Panc1 (cell line): ENCODE results near the gene RIN2. TPM values are rescaled to one million over a fixed set of nuclear protein-coding genes. Genes with fewer than 3 reads are reported as not detected.

Experiments used
- ATAC-seq: fragments of 200-7000 bp; cut with Tn5 transposase; 2 replicates; pipeline ENCODE4 v1.9.1; 2020; ENCODE audit warnings: mild to moderate bottlenecking, moderate library complexity
- BruUV-seq: library from RNA; stranded (reverse); fragments of 400-500 nt; replicated peaks from 2 replicates; lab custom pipeline; 2021; lab: Mats Ljungman, UMichigan
- CTCF ChIA-PET: fragments of 300-600 bp; sonication (Branson Sonifier 250); formaldehyde crosslinking; loops from one replicate; lab custom pipeline; 2022; ENCODE audit warnings: antibody characterized with exemption; lab: Charles Lee
- POLR2A ChIA-PET: fragments of 300-600 bp; sonication (Branson Sonifier 250); formaldehyde crosslinking; loops from one replicate; lab custom pipeline; 2022; ENCODE audit warnings: antibody characterized with exemption; lab: Charles Lee
- DNase-seq: peaks from one replicate; pipeline ENCODE4 v3.0.0-alpha.2; 2010; ENCODE audit warnings: low read depth, low spot score
- H3K27ac ChIP-seq: 2 replicates; pipeline ENCODE4 v1.5.1; 2011; ENCODE audit warnings: mild to moderate bottlenecking, low read length, inconsistent platforms
- H3K27me3 ChIP-seq: fragments of 200-500 bp; sonication (Bioruptor generic); 2 replicates; pipeline ENCODE4 v1.6.0; 2014; ENCODE audit warnings: low read length, inconsistent platforms; ENCODE audit not compliant: control insufficient read depth, insufficient read depth
- H3K36me3 ChIP-seq: fragments of 200-500 bp; sonication (Bioruptor generic); 2 replicates; pipeline ENCODE4 v1.5.1; 2014; ENCODE audit warnings: inconsistent platforms, mild to moderate bottlenecking, low read length, moderate library complexity; ENCODE audit not compliant: control insufficient read depth, insufficient read depth
- H3K4me1 ChIP-seq: 2 replicates; pipeline ENCODE4 v1.5.1; 2011; ENCODE audit warnings: inconsistent platforms, mild to moderate bottlenecking, low read length, moderate library complexity; ENCODE audit not compliant: control insufficient read depth, insufficient read depth
- H3K4me3 ChIP-seq, 2 experiments: 2 replicates each; pipeline ENCODE4 v1.5.1; 2011 to 2012; ENCODE audit warnings: low read depth in 2 of 2, low read length in 2 of 2, mild to moderate bottlenecking in 2 of 2, inconsistent platforms in 1 of 2, moderate library complexity in 1 of 2
- H3K9me3 ChIP-seq: fragments of 200-500 bp; sonication (Bioruptor generic); 2 replicates; pipeline ENCODE4 v1.5.1; 2014; ENCODE audit warnings: low read depth, mild to moderate bottlenecking, inconsistent platforms, low read length, moderate library complexity; ENCODE audit not compliant: control insufficient read depth, insufficient read depth
- CTCF ChIP-seq: fragments of 450-650 bp; IDR thresholded peaks from 2 replicates; pipeline ENCODE4 v1.5.1; 2017; ENCODE audit warnings: mild to moderate bottlenecking
- POLR2AphosphoS5 ChIP-seq: IDR thresholded peaks from 2 replicates; pipeline ENCODE4 v1.6.1; 2012; ENCODE audit warnings: mild to moderate bottlenecking, low read depth, low read length, moderate library complexity
- REST ChIP-seq, 2 experiments: IDR thresholded peaks; 2 replicates each; pipeline ENCODE4 v1.6.1; 2011 to 2012; ENCODE audit warnings: low read depth in 2 of 2, control low read depth in 1 of 2, low read length in 1 of 2, mild to moderate bottlenecking in 1 of 2, moderate library complexity in 1 of 2; ENCODE audit not compliant: insufficient read depth in 1 of 2
- SIN3A ChIP-seq: IDR thresholded peaks from 2 replicates; pipeline ENCODE4 v1.6.1; 2012; ENCODE audit warnings: low read depth, mild to moderate bottlenecking, low read length, moderate library complexity, borderline replicate concordance; ENCODE audit not compliant: insufficient read depth
- TCF7L2 ChIP-seq: IDR thresholded peaks from 2 replicates; pipeline ENCODE4 v1.6.1; 2011; ENCODE audit warnings: mild to moderate bottlenecking, low read depth, low read length, inconsistent platforms
- in situ Hi-C: cut with HindIII; loops from 2 replicates; pipeline ENCODE4 v1.10.0; 2016; ENCODE audit warnings: low sequenced_read_pairs, low pct_unique_long_range_greater_than_20kb
- intact Hi-C: fragments of 100-400 bp; cut with micrococcal nuclease; formaldehyde crosslinking; loops from one replicate; pipeline ENCODE4 v1.10.0; 2022; ENCODE audit not compliant: unreplicated experiment
- total RNA-seq: library from RNA; stranded (reverse); gene quantifications from one replicate; pipeline ENCODE4 v1.2.1, GENCODE V29; 2021; ENCODE audit not compliant: unreplicated experiment

Gene RIN2
- total RNA-seq, 1 experiment from 2014 or later: 25.0 TPM

- in situ Hi-C loops (no loop called here), intact Hi-C loops (no loop called here)
- Histone ChIP-seq H3K4me3 (no peak overlapping the region), H3K27me3 (no peaks in the 10 kb centered on the region), H3K36me3 (no peaks in the 10 kb centered on the region), H3K4me1 (no peaks in the 10 kb centered on the region), H3K27ac (no peak overlapping the region), H3K9me3 (peaks cover 4% of the 10 kb centered on the region; the same call in 1 of the 2 replicates)
- no TSS peak for BruUV-seq
- ATAC-seq: no peak
- TF ChIP-seq TCF7L2: no peak
- no peak for TF ChIP-seq SIN3A
- no peak for TF ChIP-seq POLR2AphosphoS5
- TF ChIP-seq CTCF: no peak
- no peak for TF ChIP-seq REST (IDR thresholded peaks at IDR 0.05; ENCODE audit: insufficient read depth in 1 of 2, low read depth in 2 of 2, low read length in 1 of 2)
- ChIA-PET CTCF (no interaction called here), POLR2A (interaction anchor here (0.5 kb wide), 1 partner anchor 28 kb away, joined by 4 read pairs; no protein-coding TSS in a partner anchor)
- DNase-seq: no peak
Observed at GRCh38 chr20:19748681-19749080, 9.4 kb upstream of the RIN2 start.

- intact Hi-C loops (no loop called here), in situ Hi-C loops (no loop called here)
- POLR2A ChIA-PET: no interaction called here
- Histone ChIP-seq H3K27me3 (no peaks in the 10 kb centered on the region), H3K9me3 (peaks cover 4% of the 10 kb centered on the region; the same call in 1 of the 2 replicates), H3K4me3 (no peak overlapping the region), H3K4me1 (no peaks in the 10 kb centered on the region), H3K27ac (no peak overlapping the region), H3K36me3 (no peaks in the 10 kb centered on the region)
- CTCF ChIA-PET: no interaction called here
- BruUV-seq: no TSS peak
- TF ChIP-seq TCF7L2 (no peak), POLR2AphosphoS5 (no peak), REST (IDR thresholded peaks at IDR 0.05; ENCODE audit: insufficient read depth in 1 of 2, low read depth in 2 of 2, low read length in 1 of 2) (no peak), SIN3A (no peak), CTCF (no peak)
- DNase-seq (no peak), ATAC-seq (no peak)
Observed at GRCh38 chr20:19749618-19750071, 8.4 kb upstream of the RIN2 start.
